Ammon's horn (tissue), 1 donor: ENCODE data around the gene BHLHA9.

ENCODE experiments used
- DNase-seq: peaks from one replicate; pipeline ENCODE4 v3.0.0-alpha.2; 2016; ENCODE audit warnings: low spot score

BHLHA9 gene

DNA sequence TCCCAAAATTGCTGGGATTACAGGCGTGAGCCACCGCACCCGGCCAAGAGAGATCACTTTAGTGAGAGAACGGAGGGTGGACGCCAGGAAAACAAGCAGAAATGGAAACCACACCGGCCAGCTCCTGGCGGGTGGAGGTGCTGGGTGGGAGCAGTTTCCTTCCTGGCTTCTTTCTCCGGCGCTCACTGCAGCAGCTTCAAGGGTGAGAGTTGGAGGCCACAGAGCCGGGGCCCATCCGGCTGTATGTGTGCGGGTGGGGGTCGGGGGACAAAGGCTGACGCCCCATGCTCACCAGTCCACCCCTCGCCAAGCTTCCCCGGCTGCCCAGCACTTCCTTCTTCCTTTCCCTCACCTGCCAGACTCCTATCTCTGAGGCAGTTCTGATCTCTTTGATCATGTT lies 13.5 kb upstream of the BHLHA9 start:
- no peak for DNase-seq

DNA sequence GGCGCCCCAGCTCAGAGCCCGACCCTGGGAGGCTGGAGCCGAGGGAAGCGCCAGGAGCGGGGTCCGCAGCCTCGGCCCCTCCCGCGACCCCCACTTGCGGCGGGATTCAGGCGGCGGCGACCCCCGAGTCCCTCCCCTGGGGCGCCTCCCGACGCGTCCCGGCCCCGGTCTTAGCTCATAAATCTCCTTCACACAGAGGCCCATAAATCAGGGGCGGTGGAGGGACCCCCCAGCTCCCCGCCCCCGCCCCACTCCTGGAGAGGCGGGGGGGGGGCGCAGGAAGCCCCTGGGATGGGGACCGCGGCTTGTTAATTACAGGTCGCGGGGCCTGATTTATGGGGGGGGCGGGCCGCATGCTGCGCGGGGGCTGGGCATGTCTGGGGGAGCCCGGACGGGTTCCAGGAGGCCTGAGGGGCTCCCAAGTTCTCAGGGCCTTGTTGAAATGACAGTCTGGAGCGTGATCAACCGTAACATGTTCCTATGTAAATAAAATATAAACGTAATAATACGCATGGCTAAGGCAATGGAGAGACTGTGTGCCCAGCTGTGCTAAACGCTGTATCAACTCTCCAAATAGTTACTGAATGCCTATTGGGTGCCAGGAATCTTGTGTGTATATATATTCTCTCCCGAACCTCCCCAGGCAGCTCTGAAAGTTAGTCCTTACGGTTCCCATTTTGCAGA lies 10.0 kb upstream of the BHLHA9 start:
- no peak for DNase-seq

DNA sequence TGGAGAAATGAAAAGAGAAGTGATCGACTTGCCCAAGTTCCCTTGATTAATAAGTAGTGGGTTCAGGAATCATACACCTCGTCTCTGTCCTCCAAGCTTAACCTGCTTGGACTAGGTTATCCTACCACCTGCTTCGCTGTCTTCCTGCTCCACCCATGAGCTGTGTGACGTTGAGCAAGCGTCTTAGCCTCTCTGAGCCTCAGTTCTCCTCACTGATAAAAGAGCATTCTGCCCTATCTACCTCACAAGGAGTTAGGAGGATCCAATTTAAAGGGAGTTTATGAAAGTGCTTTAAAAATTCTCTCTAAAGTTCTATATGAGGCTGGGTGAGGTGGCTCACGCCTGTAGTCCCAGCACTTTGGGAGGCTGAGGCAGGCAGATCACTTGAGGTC lies 9.5 kb upstream of the BHLHA9 start:
- no peak for DNase-seq

DNA sequence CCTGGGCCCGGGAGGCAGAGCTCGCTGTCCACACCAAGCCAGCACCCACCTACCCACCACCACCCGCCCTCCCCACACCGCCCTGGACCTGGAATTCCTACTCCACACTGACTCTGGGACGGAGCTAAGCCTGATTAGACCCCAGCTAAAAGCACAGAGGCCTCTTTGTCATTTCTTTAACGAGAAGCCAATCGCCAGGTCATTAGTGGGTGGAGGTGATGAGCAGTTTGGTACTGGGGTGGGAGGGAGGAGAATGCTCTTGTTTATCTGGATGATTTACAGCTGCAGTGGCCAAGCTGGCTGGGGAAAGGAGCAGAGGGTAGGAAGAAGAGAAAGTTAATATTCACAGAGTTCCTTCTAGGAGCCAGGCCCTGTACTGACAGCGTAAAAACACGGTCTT lies 6.0 kb upstream of the BHLHA9 start:
- no peak for DNase-seq

DNA sequence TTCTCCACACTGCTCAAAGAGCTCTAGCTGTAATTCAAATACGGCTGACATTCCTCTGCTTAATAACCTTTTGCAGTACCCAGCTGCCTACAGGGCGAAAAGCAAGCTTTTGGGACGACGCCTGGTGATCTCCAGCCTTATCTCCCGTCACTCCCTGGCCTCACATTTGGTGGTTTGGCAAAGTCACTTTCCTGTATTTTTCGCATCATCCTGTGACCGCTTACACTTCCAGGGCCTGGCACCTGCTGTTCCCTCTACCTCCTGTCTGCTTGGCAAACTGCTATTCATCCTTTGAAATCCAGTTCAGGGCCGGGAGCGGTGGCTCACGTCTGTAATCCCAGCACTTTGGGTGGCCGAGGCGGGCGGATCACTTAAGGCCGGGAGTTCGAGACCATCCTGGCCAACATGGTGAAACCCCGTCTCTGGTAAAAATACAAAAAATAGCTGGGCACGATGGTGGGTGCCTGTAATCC lies 2.7 kb upstream of the BHLHA9 start:
- no peak for DNase-seq

DNA sequence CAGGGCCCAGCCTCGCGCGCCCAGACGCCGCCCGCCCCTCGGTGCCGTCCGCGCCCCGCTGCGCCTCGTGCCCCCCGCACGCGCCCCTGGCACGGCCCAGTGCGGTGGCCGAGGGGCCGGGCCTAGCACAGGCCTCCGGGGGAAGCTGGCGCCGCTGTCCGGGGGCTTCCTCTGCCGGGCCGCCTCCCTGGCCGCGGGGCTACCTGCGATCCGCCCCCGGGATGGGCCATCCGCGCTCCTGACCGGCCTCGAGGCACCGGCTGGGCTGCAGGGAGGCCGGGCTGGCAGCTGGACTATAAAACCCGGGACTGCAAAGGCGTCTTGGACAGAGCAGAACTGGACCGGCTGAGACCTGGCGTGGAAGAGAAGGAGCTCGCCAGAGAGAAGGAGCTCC lies 783 bp downstream of the BHLHA9 start:
- DNase-seq: no peak

DNA sequence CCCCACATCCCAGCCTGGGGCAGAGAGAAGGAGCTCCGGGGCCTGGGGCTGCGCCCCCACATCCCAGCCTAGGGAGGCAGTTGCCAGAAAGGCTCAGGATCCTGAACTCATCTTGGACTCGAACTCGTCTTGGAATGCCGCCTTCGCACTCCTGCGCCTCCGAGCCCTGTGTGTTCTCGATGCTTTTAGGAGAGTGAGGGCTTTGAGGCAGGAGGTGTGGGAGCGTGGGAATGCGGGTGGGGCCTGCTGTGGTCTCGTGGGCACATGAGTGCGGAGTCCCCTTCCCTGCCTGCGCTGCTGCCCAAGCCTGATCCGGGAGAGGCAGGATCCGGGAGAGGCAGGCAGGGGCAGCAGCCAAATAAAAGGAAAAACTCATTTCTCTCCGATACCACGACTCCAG lies 1.2 kb downstream of the BHLHA9 start:
- no peak for DNase-seq

DNA sequence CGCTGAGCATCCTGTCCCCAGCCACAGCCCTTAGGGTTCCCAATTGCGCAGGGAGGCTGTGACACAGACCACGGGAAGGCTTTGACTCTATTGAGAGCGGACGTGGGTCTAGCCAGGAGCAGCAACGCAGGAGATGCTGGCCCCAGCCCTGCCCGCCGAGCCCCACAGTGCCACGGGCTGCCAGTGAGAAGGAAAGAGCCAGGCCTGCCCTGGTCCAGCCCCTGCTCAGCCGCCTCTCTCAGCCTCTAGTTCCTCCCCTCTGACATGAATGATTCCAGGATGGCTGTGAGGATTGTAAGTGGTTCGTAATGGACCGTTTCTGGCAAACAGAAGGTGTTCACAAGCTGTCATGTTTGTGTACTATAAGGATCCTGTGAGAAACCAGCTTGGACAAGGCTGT lies 2.5 kb downstream of the BHLHA9 start:
- DNase-seq: no peak

DNA sequence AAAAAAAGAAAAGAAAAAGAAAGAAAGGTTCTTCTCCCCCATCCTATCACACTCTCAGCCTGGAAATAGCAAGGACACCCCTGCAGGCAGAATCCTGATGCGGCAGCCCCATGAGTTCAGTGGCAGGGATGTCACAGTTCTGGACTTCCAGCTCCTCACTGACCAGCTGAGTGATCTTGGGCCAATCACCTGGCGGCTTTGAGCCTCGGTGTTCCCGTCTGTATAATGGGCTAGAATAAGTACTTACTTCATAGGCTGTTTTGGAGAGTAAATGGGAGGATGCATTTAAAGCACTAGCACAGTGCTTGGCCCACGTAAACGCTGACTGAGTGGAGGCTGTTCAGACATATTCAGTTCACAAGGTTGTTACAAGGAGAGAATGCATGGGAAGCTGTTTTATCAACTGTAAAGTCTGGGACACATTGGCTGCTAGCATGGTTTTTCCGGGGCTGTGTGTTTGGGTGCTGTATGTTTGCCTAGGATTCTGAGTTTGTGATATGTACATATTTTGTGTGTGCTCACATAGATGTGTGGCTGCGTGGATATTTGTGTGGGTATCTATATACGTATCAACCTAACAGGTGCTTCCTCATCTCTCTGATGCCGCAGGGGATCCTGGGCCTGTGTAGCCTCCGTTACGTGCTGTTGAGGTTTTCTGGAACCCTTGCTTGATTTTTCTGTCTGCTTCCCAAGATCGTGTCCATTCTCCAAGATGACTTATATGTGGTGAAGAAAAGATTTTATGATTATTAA lies 3.4 kb downstream of the BHLHA9 start:
- DNase-seq: no peak

DNA sequence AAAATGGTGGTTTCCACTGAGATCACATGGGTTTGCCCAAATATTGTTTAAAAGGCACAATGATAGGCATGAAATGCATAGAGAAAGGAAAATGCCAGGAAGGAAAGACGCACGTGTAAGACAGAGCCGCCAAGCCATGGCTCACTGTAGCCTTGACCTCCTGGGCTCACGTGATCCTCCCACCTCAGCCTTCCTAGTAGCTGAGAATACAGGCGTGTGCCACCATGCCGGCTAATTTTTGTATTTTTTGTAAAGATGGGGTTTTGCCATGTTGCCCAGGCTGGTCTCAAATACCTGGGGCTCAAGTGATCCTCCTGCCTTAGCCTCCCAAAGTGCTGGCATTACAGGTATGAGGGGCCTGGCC lies 4.0 kb downstream of the BHLHA9 start:
- no peak for DNase-seq

DNA sequence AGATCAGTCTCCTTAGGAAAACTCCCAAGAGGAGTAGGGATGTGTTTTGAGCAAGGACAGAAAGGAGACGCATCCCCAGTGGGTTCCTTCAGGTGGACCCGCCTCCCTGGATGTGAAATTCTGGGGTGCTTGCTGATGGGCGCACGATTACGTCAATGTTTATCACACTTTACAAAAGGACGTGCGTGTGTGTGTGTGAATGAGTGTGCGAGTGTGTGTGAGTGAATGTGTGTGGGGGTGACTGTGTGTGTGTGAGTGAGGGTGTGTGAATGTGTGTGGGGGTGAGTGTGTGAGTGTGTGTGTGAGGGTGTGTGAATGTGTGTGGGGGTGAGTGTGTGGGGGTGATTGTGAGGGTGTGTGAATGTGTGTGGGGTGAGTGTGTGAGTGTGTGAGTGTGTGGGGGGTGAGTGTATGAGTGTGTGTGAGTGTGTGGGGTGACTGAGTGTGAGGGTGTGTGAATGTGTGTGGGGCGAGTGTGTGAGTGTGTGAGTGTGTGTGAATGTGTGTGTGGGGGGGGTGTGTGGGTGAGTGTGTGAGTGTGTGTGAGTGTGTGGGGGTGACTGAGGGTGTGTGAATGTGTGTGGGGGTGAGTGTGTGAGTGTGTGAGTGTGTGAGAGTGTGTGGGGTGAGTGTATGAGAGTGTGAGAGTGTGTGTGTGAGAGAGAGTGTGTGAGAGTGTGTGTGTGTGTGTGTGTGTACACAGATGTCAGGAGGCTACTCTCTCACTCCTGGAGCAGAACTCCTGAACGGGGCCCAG lies 5.1 kb downstream of the BHLHA9 start:
- no peak for DNase-seq

DNA sequence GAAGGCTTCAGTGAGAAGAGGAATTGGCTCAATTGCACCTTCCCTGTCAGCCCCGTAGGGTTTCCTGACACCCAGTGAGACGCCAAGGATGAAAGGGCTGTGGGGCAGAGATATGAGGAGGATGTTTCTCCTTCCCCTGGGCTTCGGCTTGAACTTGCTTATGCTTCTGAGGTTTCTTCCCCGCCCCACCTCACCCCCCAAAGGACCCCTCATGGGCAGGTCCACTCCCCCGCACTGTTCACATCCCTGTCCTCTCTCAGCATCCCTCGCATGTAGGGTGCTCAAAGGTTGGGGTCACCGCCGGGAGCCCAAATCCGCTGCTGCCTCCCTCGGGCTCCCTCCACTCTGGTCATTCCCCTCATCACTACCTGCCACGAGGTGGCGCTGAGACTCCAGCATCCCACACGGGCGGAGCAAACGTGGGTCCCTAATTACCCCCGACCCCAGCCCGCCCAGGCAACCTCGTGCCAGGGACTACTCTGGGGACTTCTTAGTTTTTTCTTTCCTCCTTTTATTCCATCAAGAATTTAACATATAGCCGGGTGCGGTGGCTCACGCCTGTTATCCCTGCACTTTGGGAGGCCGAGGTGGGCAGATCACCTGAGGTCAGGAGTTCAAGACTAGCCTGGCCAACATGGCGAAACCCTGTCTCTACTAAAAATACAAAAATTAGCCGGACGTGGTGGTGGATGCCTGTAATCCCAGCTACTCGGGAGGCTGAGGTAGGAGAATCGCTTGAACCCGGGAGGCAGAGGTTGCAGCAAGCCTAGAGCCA lies 5.9 kb downstream of the BHLHA9 start:
- DNase-seq: peak; percentile 47

DNA sequence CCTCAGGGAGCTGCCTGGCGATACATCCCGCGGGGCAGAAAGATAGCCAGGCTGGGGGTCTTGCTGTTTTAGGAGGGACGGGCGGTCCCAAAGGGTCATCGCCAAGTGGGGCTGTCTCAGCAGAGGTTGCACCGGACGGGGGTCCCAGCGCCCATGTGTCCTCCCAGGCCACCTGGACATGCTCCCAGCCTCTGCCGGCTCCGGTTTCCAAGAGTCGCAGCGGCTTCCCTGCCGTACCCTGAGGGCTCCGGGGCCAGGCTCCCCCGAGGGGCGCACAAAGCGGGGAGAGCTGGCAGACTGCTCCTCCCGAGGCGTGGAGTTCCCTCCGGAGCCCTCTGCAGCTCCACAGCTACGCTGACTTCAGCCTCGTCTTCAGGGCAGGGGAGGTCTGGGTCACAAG lies 10.4 kb downstream of the BHLHA9 start:
- DNase-seq: no peak

DNA sequence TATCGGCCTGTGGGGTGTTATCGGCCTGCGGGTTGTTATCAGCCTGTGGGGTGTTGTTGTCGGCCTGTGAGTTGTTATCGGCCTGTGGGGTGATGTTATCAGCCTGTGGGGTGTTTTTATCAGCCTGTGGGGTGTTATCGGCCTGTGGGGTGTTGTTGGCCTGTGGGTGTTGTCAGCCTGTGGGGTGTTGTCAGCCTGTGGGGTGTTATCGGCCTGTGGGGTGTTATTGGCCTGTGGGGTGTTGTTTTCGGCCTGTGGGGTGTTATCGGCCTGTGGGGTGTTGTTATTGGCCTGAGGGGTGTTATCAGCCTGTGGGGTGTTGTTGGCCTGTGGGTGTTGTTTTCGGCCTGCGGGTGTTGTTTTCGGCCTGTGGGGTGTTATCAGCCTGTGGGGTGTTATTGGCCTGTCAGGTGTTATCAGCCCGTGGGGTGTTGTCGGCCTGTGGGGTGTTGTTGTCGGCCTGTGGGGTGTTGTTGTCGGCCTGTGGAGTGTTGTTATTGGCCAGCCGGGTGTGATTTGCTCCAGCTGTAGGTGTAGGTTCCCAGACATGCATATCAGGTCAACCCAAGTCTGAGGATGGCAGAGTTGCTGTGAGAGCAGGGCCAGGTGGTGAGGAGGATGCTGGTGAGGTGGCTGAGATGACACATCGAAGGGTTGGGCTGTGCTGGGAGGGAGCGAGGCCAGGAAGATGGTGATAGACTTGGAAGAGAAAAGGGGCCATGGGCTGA lies 16.3 kb downstream of the BHLHA9 start:
- DNase-seq: no peak

DNA sequence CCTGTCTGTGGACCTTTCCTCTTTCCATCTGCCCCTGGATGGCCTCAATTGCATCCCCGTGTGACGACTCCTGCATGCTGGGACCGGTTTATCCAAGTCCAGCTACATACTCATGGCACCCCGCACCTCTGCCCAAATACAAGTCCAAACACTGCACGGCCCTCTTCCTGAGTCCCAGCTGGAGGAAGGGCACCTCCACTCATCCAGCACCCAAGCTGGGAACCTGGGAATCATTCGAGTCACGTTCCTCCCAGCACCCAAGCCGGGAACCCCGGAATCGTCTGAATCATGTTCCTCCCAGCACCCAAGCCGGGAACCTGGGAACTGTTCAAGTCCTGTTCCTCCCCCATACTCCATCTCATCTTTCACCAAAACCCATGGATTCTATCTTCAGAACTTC lies 19.5 kb downstream of the BHLHA9 start:
- no peak for DNase-seq

DNA sequence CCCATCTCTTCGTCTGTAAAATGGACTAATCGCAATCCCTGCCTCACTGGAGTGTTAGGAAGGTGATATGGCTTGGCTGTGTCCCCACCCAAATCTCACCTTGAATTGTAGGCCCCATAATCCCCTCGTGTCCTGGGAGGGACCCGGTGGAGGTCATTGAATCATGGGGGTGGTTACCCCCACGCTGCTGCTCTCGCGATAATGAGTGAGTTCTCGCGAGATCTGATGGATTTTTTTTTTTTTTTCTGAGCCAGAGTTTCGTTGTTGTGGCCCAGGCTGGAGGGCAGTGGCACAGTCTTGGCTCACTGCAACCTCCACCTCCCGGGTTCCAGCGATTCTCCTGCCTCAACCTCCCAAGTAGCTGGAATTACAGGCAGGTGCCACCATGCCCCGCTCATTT lies 20.4 kb downstream of the BHLHA9 start:
- no peak for DNase-seq

DNA sequence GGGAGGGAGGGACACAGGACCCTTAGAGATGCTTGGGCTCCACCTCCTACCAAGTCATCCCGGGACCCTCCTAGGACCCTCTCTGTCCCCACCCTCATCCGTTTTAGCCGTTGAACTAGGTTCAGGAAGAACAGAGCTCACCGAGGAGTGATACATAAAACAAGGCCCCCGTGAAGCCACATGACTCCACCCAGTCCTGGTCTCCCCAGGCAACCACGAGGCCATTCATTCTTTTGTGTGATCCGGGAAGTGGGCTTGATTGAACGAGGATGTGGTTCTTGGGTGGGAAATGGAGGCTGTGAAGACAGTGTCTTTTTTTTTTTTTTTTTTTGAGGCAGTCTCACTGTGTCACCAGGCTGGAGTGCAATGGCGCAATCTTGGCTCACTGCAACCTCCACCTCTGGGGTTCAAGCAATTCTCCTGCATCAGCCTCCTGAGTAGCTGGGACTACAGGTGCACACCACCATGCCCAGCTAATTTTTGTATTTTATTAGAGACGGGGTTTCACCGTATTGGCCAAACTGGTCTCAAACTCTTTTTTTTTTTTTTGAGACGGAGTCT lies 24.0 kb downstream of the BHLHA9 start:
- no peak for DNase-seq

DNA sequence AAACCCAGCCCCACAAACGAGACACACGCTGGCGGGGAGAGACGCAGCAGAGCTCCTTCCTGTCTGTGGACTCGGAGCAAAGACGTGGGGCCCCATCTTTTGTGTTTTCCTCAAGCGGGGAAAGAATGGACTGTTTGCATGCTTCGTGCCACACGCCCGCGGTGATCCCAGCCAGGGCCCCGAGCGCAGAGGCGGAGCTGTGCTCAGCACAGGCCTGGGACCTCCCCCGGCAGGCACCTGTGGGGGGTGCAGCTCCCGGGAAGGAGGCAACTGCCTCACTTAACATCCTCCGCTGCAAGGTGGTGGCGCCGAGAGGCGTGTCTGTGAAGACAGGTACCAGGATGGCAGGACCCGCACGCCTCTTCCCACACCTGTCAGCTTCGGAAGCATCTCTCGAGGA lies 28.4 kb downstream of the BHLHA9 start:
- DNase-seq: no peak

DNA sequence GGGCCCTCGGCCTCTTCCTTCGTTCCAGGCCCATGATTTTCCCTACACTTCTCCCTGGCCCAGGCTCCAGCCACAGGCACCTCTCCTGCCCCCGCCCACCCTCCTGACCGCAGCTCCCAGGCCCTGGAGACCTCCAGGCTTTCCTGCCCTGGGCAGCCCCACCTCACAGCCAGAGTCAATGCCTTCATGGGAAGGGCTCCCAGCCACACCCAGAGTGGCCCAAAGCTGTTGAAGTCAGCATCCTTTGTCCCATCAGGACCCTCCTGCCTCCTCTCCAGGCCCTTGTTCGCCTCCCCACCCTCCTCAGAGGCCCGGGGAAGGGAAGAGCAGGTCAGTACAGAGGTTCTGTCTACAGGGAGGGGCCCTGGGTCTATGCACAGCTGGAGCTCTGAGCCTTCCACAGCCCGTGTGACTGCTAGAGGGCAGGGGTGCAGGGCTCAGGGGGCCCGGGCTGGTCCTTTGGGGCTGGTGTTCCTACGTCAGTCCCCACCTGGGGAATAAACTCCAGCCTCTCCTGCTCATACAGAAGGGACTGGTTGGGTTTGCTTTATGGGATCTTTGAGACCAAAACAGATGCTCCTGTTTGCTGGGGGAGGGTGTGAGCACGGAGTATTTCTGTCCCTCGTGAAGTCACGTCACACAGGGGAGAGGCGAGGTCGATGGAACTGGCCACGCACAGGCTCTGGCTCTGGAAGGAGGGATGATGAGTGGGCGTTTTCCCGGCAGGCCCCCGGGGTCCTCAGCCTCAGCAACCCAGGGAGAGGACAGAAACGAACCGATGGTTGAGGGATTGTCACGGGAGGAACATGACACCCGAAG lies 29.5 kb downstream of the BHLHA9 start:
- no peak for DNase-seq

DNA sequence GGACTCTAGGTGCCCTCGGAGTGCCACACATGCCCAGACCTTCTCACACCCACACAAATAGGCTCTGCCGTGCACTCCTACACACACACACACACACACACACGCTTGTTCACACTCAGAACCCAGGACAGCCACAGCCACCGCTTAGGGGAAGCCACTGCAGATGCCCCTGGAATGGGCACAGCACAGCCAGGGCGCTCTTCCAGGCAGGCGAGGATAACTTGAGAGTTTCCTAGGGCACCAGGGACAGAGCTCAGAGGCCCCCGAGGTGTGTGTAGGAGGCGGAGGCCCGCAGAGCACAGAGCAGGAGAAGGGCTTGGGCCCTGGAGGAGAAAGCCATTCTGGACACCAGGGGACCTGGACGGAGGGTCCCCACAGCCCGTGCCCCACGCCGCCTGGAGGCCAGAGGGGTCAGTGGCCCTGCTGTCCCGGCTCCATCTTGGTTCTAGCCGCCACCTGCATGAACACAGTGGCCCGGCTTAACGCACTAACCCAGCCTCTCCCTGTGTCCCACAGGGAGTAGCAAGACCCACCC lies 30.2 kb downstream of the BHLHA9 start:
- no peak for DNase-seq
